Fibroblast of lung (primary cell): ENCODE data around the gene TNFAIP8L1. TPM values are rescaled to one million over a fixed set of nuclear protein-coding genes. Genes with fewer than 3 reads are reported as not detected.

Experiments
- DNase-seq, 2 donors: peaks; one replicate each; pipeline versions ENCODE4 v3.0.0 to v3.0.0-alpha.2; 2010; ENCODE audit warnings: low read depth in 2 of 2
- H2AFZ ChIP-seq: 2 replicates; pipeline ENCODE4 v1.5.1; 2012; ENCODE audit warnings: low read length, control low read depth, inconsistent platforms
- H3K27ac ChIP-seq: 2 replicates; pipeline ENCODE4 v1.5.1; 2011; ENCODE audit warnings: low read length, control low read depth; ENCODE audit not compliant: insufficient read depth
- H3K27me3 ChIP-seq: 2 replicates; pipeline ENCODE4 v1.5.1; 2011; ENCODE audit warnings: mild to moderate bottlenecking, low read length; ENCODE audit not compliant: control insufficient read depth, insufficient read depth
- H3K36me3 ChIP-seq: 2 replicates; pipeline ENCODE4 v1.5.1; 2011; ENCODE audit warnings: low read length; ENCODE audit not compliant: control insufficient read depth, insufficient read depth
- H3K4me1 ChIP-seq: 2 replicates; pipeline ENCODE4 v1.5.1; 2011; ENCODE audit warnings: low read length; ENCODE audit not compliant: control insufficient read depth, insufficient read depth; ENCODE audit errors: extremely low read depth
- H3K4me2 ChIP-seq: 2 replicates; pipeline ENCODE4 v1.5.1; 2011; ENCODE audit warnings: low read length, control low read depth; ENCODE audit not compliant: insufficient read depth; ENCODE audit errors: extremely low read depth
- H3K4me3 ChIP-seq, 4 experiments: fragments of 200-600 bp in 1 of 4; sonication (generic) in 1 of 4; replicated peaks in 1 of 4; 2 replicates each; pipeline ENCODE4 v1.5.1; 2011 to 2016; ENCODE audit warnings: low read length in 4 of 4, low read depth in 3 of 4, mild to moderate bottlenecking in 3 of 4, control low read depth in 2 of 4, inconsistent platforms in 1 of 4, mixed read lengths in 1 of 4; ENCODE audit not compliant: insufficient read depth in 1 of 4; ENCODE audit errors: control extremely low read depth in 1 of 4
- H3K79me2 ChIP-seq: 2 replicates; pipeline ENCODE4 v1.5.1; 2012; ENCODE audit warnings: mild to moderate bottlenecking, low read length, inconsistent platforms; ENCODE audit not compliant: control insufficient read depth, insufficient read depth
- H3K9ac ChIP-seq: 2 replicates; pipeline ENCODE4 v1.5.1; 2011; ENCODE audit warnings: mild to moderate bottlenecking, low read length, control low read depth; ENCODE audit not compliant: insufficient read depth
- H3K9me3 ChIP-seq: 2 replicates; pipeline ENCODE4 v1.5.1; 2012; ENCODE audit warnings: low read depth, low read length; ENCODE audit not compliant: control insufficient read depth, insufficient read depth
- H4K20me1 ChIP-seq: 2 replicates; pipeline ENCODE4 v1.5.1; 2011; ENCODE audit warnings: low read length; ENCODE audit not compliant: control insufficient read depth, insufficient read depth; ENCODE audit errors: extremely low read depth
- CTCF ChIP-seq, 2 donors: IDR thresholded peaks in 1 of 2; conservative IDR thresholded peaks in 1 of 2; 1 replicate in 1 of 2; 2 replicates in 1 of 2; pipeline ENCODE4 v1.5.1; 2011 to 2012; ENCODE audit warnings: low read length in 2 of 2, control low read depth in 1 of 2, inconsistent platforms in 1 of 2, low read depth in 1 of 2, mild to moderate bottlenecking in 1 of 2
- EZH2 ChIP-seq: IDR thresholded peaks from 2 replicates; pipeline ENCODE4 v1.5.1; 2012; ENCODE audit warnings: low read length, control low read depth, mild to moderate bottlenecking; ENCODE audit errors: missing control alignments
- polyA plus RNA-seq, 2 donors: library from polyadenylated mRNA; depleted of rRNA in 1 of 2; stranded (reverse) in 1 of 2; unstranded in 1 of 2; fragments of >200 nt; gene quantifications; 2 replicates each; pipeline ENCODE4 v1.2.1, GENCODE V29; 2011 to 2012; ENCODE audit warnings: missing spikeins in 1 of 2
- total RNA-seq: library from RNA; depleted of rRNA; stranded (reverse); fragments of >200 nt; gene quantifications from 2 replicates; pipeline ENCODE4 v1.2.1, GENCODE V29; 2014

Gene TNFAIP8L1
- total and polyA plus RNA-seq, 2 donors (not counting 1 experiment from before 2014, with no cell fraction given) = 2.3 to 4.0 TPM

GRCh38 chr19:4636761-4637160 is 2.6 kb upstream of the TNFAIP8L1 start:
- DNase-seq = no peak
- Histone ChIP-seq H3K79me2 (peaks cover 3% of the 10 kb centered on the region), H3K27me3 (no peaks in the 10 kb centered on the region), H3K4me3 (peak overlapping the region in 2 of 4 experiments; percentile 51 to 57), H3K27ac (no peak overlapping the region), H3K9ac (no peak overlapping the region), H4K20me1 (no peaks in the 10 kb centered on the region), H3K36me3 (no peaks in the 10 kb centered on the region), H2AFZ (no peak overlapping the region), H3K4me1 (peaks cover 23% of the 10 kb centered on the region), H3K4me2 (peak overlapping the region; percentile 92), H3K9me3 (no peaks in the 10 kb centered on the region)
- no peak for TF ChIP-seq CTCF (conservative IDR thresholded peaks at IDR 0.05 in 1 of 2, IDR thresholded peaks at IDR 0.05 in 1 of 2; ENCODE audit: low read depth in 1 of 2, low read length in 2 of 2)
- no peak for TF ChIP-seq EZH2

- no peak overlapping the region for H3K27ac ChIP-seq
- H3K27me3 ChIP-seq = no peaks in the 10 kb centered on the region
- TF ChIP-seq EZH2 (no peak), CTCF (conservative IDR thresholded peaks at IDR 0.05 in 1 of 2, IDR thresholded peaks at IDR 0.05 in 1 of 2; ENCODE audit: low read depth in 1 of 2, low read length in 2 of 2) (no peak)
- no peaks in the 10 kb centered on the region for H3K9me3 ChIP-seq
- DNase-seq = no peak
- no peak overlapping the region for H3K4me3 ChIP-seq
- peaks cover 23% of the 10 kb centered on the region for H3K4me1 ChIP-seq
- peak overlapping the region; percentile 20 for H3K9ac ChIP-seq
- H3K79me2 ChIP-seq = peaks cover 3% of the 10 kb centered on the region
- H3K36me3 ChIP-seq = no peaks in the 10 kb centered on the region
- no peaks in the 10 kb centered on the region for H4K20me1 ChIP-seq
- H3K4me2 ChIP-seq = no peak overlapping the region
- no peak overlapping the region for H2AFZ ChIP-seq
Observed at GRCh38 chr19:4638317-4638716, 999 bp upstream of the TNFAIP8L1 start.

- Histone ChIP-seq H3K9ac (peak overlapping the region; percentile 59), H3K27ac (peak overlapping the region; percentile 47), H3K36me3 (no peaks in the 10 kb centered on the region), H3K79me2 (peaks cover 3% of the 10 kb centered on the region), H4K20me1 (no peaks in the 10 kb centered on the region), H2AFZ (peak overlapping the region; percentile 82), H3K27me3 (no peaks in the 10 kb centered on the region), H3K4me3 (peak overlapping the region; percentile 80 to 90 (median 82)), H3K4me2 (peak overlapping the region; percentile 100), H3K4me1 (peaks cover 17% of the 10 kb centered on the region), H3K9me3 (no peaks in the 10 kb centered on the region)
- TF ChIP-seq CTCF (conservative IDR thresholded peaks at IDR 0.05 in 1 of 2, IDR thresholded peaks at IDR 0.05 in 1 of 2; ENCODE audit: low read depth in 1 of 2, low read length in 2 of 2) (no peak), EZH2 (no peak)
- DNase-seq = no peak
Observed at GRCh38 chr19:4639531-4640246, 373 bp downstream of the TNFAIP8L1 start.
